K562 (cell line): ENCODE data around the gene SPATA32. TPM values are rescaled to one million over a fixed set of nuclear protein-coding genes. Genes with fewer than 3 reads are reported as not detected.

Experiments
- ATAC-seq: fragments of 200-7000 bp; cut with Tn5 transposase; 3 replicates; pipeline ENCODE4 v1.9.1; 2020; ENCODE audit warnings: moderate library complexity
- BruUV-seq: library from RNA; stranded (reverse); fragments of 400-500 nt; replicated peaks from 2 replicates; lab custom pipeline; 2021; lab: Mats Ljungman, UMichigan
- CTCF ChIA-PET: fragments of 300-600 bp; formaldehyde crosslinking; extraction: SDS; loops from one replicate; lab custom pipeline; 2021; ENCODE audit warnings: low intra/inter-chr PET ratio; lab: Yijun Ruan, JAX
- POLR2A ChIA-PET: fragments of 300-600, 350-650 bp; sonication (Branson Sonifier 250); formaldehyde crosslinking; extraction: SDS; loops from one replicate; lab custom pipeline; 2021; ENCODE audit warnings: antibody characterized with exemption, inconsistent platforms; lab: Yijun Ruan, JAX
- DNase-seq, 4 experiments: peaks; one replicate each; pipeline versions ENCODE4 v3.0.0 to v3.0.0-alpha.2; 2011 to 2018; ENCODE audit warnings: low spot score in 3 of 4, mixed read lengths in 3 of 4; ENCODE audit errors: extremely low read depth in 1 of 4
- FAIRE-seq: peaks from 2 replicates; lab custom pipeline; 2011; peaks lifted over from hg19 to GRCh38; lab: Jason Lieb, UNC
- H2AFZ ChIP-seq: 2 replicates; pipeline ENCODE4 v1.6.0; 2011; ENCODE audit warnings: low read depth, low read length, control low read depth, inconsistent platforms
- H3K27ac ChIP-seq: fragments of 200-600 bp; 3 replicates; pipeline ENCODE4 v1.8.0; 2011; ENCODE audit warnings: low read depth, mild to moderate bottlenecking, control low read depth, inconsistent platforms, low read length, moderate library complexity, mixed read lengths; ENCODE audit errors: extremely low read depth
- H3K27me3 ChIP-seq, 2 experiments: fragments of 300-600 bp in 1 of 2; 2 replicates in 1 of 2; 3 replicates in 1 of 2; pipeline versions ENCODE4 v1.6.0 to v1.8.0; 2011; ENCODE audit warnings: inconsistent platforms in 2 of 2, low read length in 2 of 2, mild to moderate bottlenecking in 1 of 2, mixed read lengths in 1 of 2, moderate library complexity in 1 of 2; ENCODE audit not compliant: control insufficient read depth in 2 of 2, insufficient read depth in 2 of 2
- H3K36me3 ChIP-seq: fragments of 300-600 bp; 3 replicates; pipeline ENCODE4 v1.8.0; 2011; ENCODE audit warnings: mild to moderate bottlenecking, low read length, inconsistent platforms; ENCODE audit not compliant: control insufficient read depth, insufficient read depth
- H3K4me1 ChIP-seq, 2 experiments: fragments of 200-600 bp in 1 of 2; replicated peaks in 1 of 2; 2 replicates in 1 of 2; 3 replicates in 1 of 2; pipeline versions ENCODE4 v1.5.1 to v1.8.0; 2011; ENCODE audit warnings: inconsistent platforms in 2 of 2, low read length in 2 of 2, mild to moderate bottlenecking in 1 of 2, mixed read lengths in 1 of 2, moderate library complexity in 1 of 2; ENCODE audit not compliant: control insufficient read depth in 2 of 2, insufficient read depth in 2 of 2
- H3K4me2 ChIP-seq: 2 replicates; pipeline ENCODE4 v1.6.1; 2011; ENCODE audit warnings: low read length, control low read depth, inconsistent platforms, mixed read lengths; ENCODE audit not compliant: insufficient read depth
- H3K4me3 ChIP-seq: fragments of 200-600 bp; sonication (generic), shearing (Covaris generic); 2 replicates; pipeline ENCODE4 v1.5.1; 2016; ENCODE audit warnings: control low read depth, inconsistent platforms
- H3K79me2 ChIP-seq: fragments of 200-600 bp; 3 replicates; pipeline ENCODE4 v1.8.0; 2011; ENCODE audit warnings: low read length, inconsistent platforms; ENCODE audit not compliant: control insufficient read depth, insufficient read depth
- H3K9ac ChIP-seq, 2 experiments: 2 replicates each; pipeline versions ENCODE4 v1.6.0 to v1.6.1; 2011; ENCODE audit warnings: low read depth in 2 of 2, low read length in 2 of 2, control low read depth in 1 of 2, inconsistent platforms in 1 of 2, mild to moderate bottlenecking in 1 of 2, mixed read lengths in 1 of 2; ENCODE audit not compliant: insufficient read depth in 1 of 2
- H3K9me1 ChIP-seq: one replicate; pipeline ENCODE4 v1.6.0; 2011; ENCODE audit warnings: inconsistent platforms, mild to moderate bottlenecking, low read length, moderate library complexity; ENCODE audit not compliant: control insufficient read depth, insufficient read depth
- H3K9me3 ChIP-seq: replicated peaks from 2 replicates; pipeline ENCODE4 v1.5.1; 2011; ENCODE audit warnings: low read depth, low read length, inconsistent platforms; ENCODE audit not compliant: control insufficient read depth, insufficient read depth
- H4K20me1 ChIP-seq: replicated peaks from 2 replicates; pipeline ENCODE4 v1.6.1; 2011; ENCODE audit warnings: low read length, inconsistent platforms, mixed read lengths; ENCODE audit not compliant: control insufficient read depth, insufficient read depth
- DACH1 ChIP-seq: fragments of 450-650 bp; IDR thresholded peaks from 2 replicates; pipeline ENCODE4 v1.6.1; 2018; ENCODE audit not compliant: partially characterized antibody
- ETV1 ChIP-seq: fragments of 450-650 bp; conservative IDR thresholded peaks from 2 replicates; pipeline ENCODE4 v1.6.1; 2016; ENCODE audit warnings: missing genetic modification characterization, control low read depth, low read depth, missing compliant biosample characterization
- FOXA3 ChIP-seq, 2 experiments: fragments of 450-650 bp in 1 of 2; sonication (generic) in 1 of 2; formaldehyde crosslinking; IDR thresholded peaks in 1 of 2; conservative IDR thresholded peaks in 1 of 2; 2 replicates each; pipeline versions ENCODE4 v1.4.0 to v1.8.0; 2020 to 2022; ENCODE audit warnings: mild to moderate bottlenecking in 2 of 2, missing genetic modification reagents in 1 of 2
- GATAD2A ChIP-seq: fragments of 450-650 bp; IDR thresholded peaks from 2 replicates; pipeline ENCODE4 v1.6.1; 2017
- HMG20B ChIP-seq: fragments of 250-450 bp; sonication (Bioruptor Pico); IDR thresholded peaks from 2 replicates; pipeline ENCODE4 v1.5.0; 2021; ENCODE audit warnings: mild to moderate bottlenecking
- KAT2B ChIP-seq: IDR thresholded peaks from one replicate; pipeline ENCODE4 v1.6.1; 2012; ENCODE audit warnings: low read depth, mild to moderate bottlenecking, control low read depth, inconsistent platforms, low read length, moderate library complexity
- L3MBTL2 ChIP-seq: fragments of 450-650 bp; IDR thresholded peaks from 2 replicates; pipeline ENCODE4 v1.6.1; 2016; ENCODE audit warnings: mild to moderate bottlenecking, moderate library complexity
- MTA3 ChIP-seq: fragments of 450-650 bp; formaldehyde crosslinking; IDR thresholded peaks from 2 replicates; pipeline ENCODE4 v1.6.1; 2017; ENCODE audit warnings: mild to moderate bottlenecking, borderline replicate concordance
- NFYB ChIP-seq: IDR thresholded peaks from 2 replicates; pipeline ENCODE4 v1.6.1; 2011; ENCODE audit warnings: mild to moderate bottlenecking, moderate library complexity; ENCODE audit not compliant: insufficient read length; ENCODE audit errors: extremely low read depth
- NUFIP1 ChIP-seq: fragments of 450-650 bp; IDR thresholded peaks from 2 replicates; pipeline ENCODE4 v1.6.1; 2018; ENCODE audit not compliant: partially characterized antibody
- SAFB ChIP-seq: fragments of 200-400 bp; formaldehyde crosslinking; IDR thresholded peaks from 2 replicates; pipeline ENCODE4 v1.6.1; 2017; ENCODE audit warnings: low read depth, low read length, borderline replicate concordance
- TBP ChIP-seq: optimal IDR thresholded peaks from 2 replicates; pipeline ENCODE3; 2011; ENCODE audit warnings: low read depth, low read length, improper control_type of control experiment
- ZNF324 ChIP-seq: fragments of 250-450 bp; sonication (Bioruptor Pico); IDR thresholded peaks from 2 replicates; pipeline ENCODE4 v1.4.0; 2020; ENCODE audit warnings: mild to moderate bottlenecking
- WGBS: fragments of 100-300 bp; shearing (Covaris generic); methylation state at CpG from one replicate; pipeline ENCODE4 v1.1.6; 2016; ENCODE audit warnings: low coverage, mixed read lengths; ENCODE audit not compliant: insufficient coverage; ENCODE audit errors: missing lambda C conversion rate; 5-methylcytosine and 5-hydroxymethylcytosine counted together
- in situ Hi-C: fragments of 300-500 bp; cut with MboI; formaldehyde crosslinking; loops from 4 replicates; pipeline ENCODE4 v1.15.0; 2018; ENCODE audit warnings: inconsistent platforms, mixed read lengths
- intact Hi-C: fragments of 100-400 bp; cut with micrococcal nuclease; formaldehyde crosslinking; loops from 2 replicates; pipeline ENCODE4 v1.14.2; 2022
- polyA plus RNA-seq, 8 experiments: library from polyadenylated mRNA; depleted of rRNA in 4 of 8; stranded (reverse) in 5 of 8; unstranded in 3 of 8; fragments of >200 nt; fragmentation: Nextera tagmentation in 2 of 8; fragmentation: Illumina TruSeq in 1 of 8; extraction: Ambion mirVana in 2 of 8; extraction: Trizol in 1 of 8; gene quantifications; 2 replicates each; pipeline versions ENCODE4 v1.2.1 to v1.2.3, GENCODE V29; 2011 to 2014; ENCODE audit warnings: inconsistent platforms in 1 of 8, missing spikeins in 1 of 8
- total RNA-seq, 7 experiments: library from RNA; depleted of rRNA in 6 of 7; stranded (reverse); fragments of >200 nt in 6 of 7; fragmentation: Illumina TruSeq in 2 of 7; extraction: Trizol in 2 of 7; gene quantifications; 2 replicates each; pipeline versions ENCODE4 v1.2.1 to v1.2.3, GENCODE V29; 2011 to 2021; ENCODE audit warnings: low replicate concordance in 1 of 7
- TF ChIP-seq, protein P1 (sequence below): fragments of 200-800 bp; sonication (Bioruptor generic); IDR thresholded peaks from 2 replicates; pipeline ENCODE4 v1.6.1; 2017; ENCODE audit warnings: missing genetic modification characterization, missing compliant biosample characterization
- TF ChIP-seq, protein P2 (sequence below): fragments of 450-650 bp; IDR thresholded peaks from 2 replicates; pipeline ENCODE4 v1.6.1; 2014; ENCODE audit warnings: low read depth, mild to moderate bottlenecking, moderate library complexity, borderline replicate concordance
- TF ChIP-seq, protein P3 (sequence below), 2 experiments: IDR thresholded peaks; 2 replicates each; pipeline ENCODE4 v1.6.1; 2012; ENCODE audit warnings: improper control_type of control experiment in 2 of 2, low read depth in 2 of 2, low read length in 2 of 2, borderline replicate concordance in 1 of 2

SPATA32 gene
- total and polyA plus RNA-seq, 9 of the 15 experiments (the other 6 are each of a cell fraction or from before 2014, with no cell fraction given) = 0.03 to 0.06 TPM; not detected in 7

DNA sequence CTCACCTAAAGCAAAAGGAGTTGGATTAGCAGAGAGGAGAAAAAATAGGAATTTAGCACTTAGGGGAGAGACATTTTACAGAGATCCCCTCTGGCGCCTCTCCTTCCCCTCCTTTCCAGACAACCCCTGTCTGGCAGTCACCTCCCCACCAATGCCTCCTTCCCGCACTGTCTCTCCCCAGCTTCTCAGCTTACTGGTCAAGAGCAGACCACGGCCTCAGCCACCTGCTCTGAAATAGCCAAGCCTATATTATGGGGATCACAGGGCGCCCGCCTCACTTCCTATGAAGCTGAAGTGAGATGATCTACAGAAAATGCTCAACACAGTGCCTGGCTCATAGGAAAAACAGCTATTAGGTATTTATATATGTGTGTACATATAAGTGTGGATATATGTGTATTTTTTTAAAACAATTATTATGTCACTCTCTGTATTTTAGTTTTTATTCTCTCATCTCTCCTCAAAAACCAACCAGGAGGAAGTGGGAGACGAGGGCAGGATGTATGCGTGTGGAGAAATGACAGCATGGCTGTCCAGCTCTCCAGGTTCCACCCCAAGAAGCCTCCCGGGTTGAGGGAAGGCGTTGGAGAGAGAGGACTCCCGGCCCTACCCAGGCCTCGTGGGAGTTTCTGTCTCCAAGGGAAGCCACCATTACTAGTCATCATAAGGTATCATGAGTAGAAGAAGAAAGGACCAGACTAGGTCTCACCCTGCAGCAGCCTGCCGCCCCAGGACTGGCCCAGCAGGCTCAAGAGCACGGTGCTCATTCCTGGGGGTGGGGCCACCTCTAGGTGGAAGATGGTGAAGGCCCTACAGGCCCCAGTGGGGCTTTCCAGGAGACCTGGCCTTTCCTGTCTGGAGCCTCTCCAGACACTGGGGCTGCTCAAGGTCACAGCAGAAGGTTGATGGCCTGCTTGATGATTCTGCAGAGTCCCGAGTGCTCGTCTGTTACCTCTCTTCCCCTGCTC lies 27.7 kb upstream of the SPATA32 start:
- intact Hi-C loops (no loop called here), in situ Hi-C loops (no loop called here)
- ChIA-PET CTCF (no interaction called here), POLR2A (interaction anchor here (1.5 kb wide), 1 partner anchor 16 kb away, joined by 3 read pairs; no protein-coding TSS in a partner anchor)
- H3K9me1 ChIP-seq = no peaks in the 10 kb centered on the region
- H3K4me2 ChIP-seq = no peak overlapping the region
- peaks cover 63% of the 10 kb centered on the region; the same call in 2 of the 3 replicates for H3K36me3 ChIP-seq
- H3K4me1 ChIP-seq = peaks cover 14 to 15% of the 10 kb centered on the region in 2 experiments
- peaks cover 24% of the 10 kb centered on the region for H4K20me1 ChIP-seq
- DNase-seq (no peak), ATAC-seq (no peak), FAIRE-seq (no peak)
- no peaks in the 10 kb centered on the region for H3K27me3 ChIP-seq
- BruUV-seq = no TSS peak
- H3K79me2 ChIP-seq = peaks cover 11% of the 10 kb centered on the region
- 95% methylated on average over 14 of the region's 15 CpGs for WGBS
- H3K9me3 ChIP-seq = no peaks in the 10 kb centered on the region
- H3K9ac ChIP-seq = 0 out of 4 replicates have a peak overlapping the region, but pooled peaks of 1 of the 2 experiments have one; percentile 4
- no peak overlapping the region for H2AFZ ChIP-seq
- no peak overlapping the region for H3K4me3 ChIP-seq
- H3K27ac ChIP-seq = no peak overlapping the region
- TF ChIP-seq TBP (no peak), NUFIP1 (no peak), DACH1 (no peak), SAFB (no peak), ETV1 (tag) (no peak), GATAD2A (no peak), NFYB (no peak), ZNF324 (CRISPR knock-in tag) (no peak), MTA3 (no peak), KAT2B (no peak), HMG20B (CRISPR knock-in tag) (no peak), FOXA3 (CRISPR knock-in tag; conservative IDR thresholded peaks at IDR 0.05 in 1 of 2, IDR thresholded peaks at IDR 0.05 in 1 of 2) (no peak), L3MBTL2 (no peak)
- TF ChIP-seq, protein P1, sequence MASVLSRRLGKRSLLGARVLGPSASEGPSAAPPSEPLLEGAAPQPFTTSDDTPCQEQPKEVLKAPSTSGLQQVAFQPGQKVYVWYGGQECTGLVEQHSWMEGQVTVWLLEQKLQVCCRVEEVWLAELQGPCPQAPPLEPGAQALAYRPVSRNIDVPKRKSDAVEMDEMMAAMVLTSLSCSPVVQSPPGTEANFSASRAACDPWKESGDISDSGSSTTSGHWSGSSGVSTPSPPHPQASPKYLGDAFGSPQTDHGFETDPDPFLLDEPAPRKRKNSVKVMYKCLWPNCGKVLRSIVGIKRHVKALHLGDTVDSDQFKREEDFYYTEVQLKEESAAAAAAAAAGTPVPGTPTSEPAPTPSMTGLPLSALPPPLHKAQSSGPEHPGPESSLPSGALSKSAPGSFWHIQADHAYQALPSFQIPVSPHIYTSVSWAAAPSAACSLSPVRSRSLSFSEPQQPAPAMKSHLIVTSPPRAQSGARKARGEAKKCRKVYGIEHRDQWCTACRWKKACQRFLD (CRISPR knock-in tag) = no peak
- TF ChIP-seq, protein P2, sequence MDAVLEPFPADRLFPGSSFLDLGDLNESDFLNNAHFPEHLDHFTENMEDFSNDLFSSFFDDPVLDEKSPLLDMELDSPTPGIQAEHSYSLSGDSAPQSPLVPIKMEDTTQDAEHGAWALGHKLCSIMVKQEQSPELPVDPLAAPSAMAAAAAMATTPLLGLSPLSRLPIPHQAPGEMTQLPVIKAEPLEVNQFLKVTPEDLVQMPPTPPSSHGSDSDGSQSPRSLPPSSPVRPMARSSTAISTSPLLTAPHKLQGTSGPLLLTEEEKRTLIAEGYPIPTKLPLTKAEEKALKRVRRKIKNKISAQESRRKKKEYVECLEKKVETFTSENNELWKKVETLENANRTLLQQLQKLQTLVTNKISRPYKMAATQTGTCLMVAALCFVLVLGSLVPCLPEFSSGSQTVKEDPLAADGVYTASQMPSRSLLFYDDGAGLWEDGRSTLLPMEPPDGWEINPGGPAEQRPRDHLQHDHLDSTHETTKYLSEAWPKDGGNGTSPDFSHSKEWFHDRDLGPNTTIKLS = no peak
- TF ChIP-seq, protein P3, sequence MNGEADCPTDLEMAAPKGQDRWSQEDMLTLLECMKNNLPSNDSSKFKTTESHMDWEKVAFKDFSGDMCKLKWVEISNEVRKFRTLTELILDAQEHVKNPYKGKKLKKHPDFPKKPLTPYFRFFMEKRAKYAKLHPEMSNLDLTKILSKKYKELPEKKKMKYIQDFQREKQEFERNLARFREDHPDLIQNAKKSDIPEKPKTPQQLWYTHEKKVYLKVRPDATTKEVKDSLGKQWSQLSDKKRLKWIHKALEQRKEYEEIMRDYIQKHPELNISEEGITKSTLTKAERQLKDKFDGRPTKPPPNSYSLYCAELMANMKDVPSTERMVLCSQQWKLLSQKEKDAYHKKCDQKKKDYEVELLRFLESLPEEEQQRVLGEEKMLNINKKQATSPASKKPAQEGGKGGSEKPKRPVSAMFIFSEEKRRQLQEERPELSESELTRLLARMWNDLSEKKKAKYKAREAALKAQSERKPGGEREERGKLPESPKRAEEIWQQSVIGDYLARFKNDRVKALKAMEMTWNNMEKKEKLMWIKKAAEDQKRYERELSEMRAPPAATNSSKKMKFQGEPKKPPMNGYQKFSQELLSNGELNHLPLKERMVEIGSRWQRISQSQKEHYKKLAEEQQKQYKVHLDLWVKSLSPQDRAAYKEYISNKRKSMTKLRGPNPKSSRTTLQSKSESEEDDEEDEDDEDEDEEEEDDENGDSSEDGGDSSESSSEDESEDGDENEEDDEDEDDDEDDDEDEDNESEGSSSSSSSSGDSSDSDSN (IDR thresholded peaks at IDR 0.05; ENCODE audit: borderline replicate concordance in 1 of 2, low read depth in 2 of 2, low read length in 2 of 2) = no peak
